ENCODE results near the gene FDPS.
"Not testable (repeated sequence)": the region's sequence is repeated elsewhere in the genome, so short reads cannot be mapped to it uniquely, and the experiment has no call there.

FDPS gene

DNA sequence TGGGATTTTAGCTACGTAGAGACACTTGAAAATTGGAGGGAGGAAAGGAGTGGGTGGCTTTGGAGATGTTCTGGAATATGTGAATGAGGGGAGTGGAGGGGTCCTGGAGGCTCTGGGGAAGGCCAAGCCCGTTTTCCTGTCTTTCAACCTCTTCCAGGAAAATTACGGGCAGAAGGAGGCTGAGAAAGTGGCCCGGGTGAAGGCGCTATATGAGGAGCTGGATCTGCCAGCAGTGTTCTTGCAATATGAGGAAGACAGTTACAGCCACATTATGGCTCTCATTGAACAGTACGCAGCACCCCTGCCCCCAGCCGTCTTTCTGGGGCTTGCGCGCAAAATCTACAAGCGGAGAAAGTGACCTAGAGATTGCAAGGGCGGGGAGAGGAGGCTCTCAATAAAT, 11.6 kb downstream of the FDPS start:
- DNase-seq (ENCODE audit: low read depth, low spot score) = no peak

DNA sequence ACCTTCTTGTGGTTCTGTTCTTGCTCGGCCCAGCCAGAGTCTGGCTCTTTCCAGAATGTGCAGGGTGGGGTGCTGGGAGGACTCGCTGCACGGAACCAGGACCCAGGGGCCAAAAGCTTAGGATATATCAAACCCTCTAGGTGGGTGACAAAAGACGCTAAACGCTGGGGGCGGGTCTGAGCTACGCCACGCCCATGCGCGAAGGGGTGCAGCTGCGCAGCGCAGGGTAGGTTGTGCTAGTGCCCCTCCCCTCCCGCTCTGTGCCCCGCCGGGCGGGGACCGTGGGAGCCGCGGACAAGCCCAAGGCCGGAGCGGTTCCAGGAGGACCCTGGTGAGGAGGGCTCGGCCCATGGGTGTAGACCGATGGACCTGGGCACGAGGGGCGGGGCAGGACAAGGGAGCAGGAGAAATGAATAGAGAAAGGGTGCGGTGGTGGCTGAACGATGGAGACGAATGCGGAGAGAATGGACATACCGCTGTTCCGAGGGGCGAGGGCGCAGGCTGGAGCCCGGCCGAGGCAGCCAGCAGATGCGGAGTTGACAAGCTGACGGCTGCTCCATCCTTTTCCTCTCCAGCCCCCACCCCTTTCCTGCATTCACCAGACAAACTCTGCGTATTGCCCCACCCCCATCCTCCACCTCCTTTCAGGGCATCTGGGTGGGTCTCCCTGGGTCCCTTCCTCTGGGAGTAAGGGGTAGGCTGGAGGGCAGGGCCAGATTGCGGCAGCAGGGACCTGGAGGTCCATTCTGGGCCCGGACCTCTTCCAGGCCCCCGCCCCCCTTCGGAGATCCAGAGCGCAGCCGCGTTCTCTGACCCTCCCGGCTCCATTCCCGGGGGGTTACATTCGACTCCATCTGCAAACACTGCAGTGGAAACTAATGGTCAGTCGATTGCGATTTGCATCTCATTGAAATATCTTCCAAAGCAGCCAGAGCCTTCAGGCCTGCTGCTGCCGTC, 12.3 kb downstream of the FDPS start, which contains the start of gene RUSC1:
Gene RUSC1, plus strand, starts transcription at position 234 of the 957 bp plus-strand sequence. CDS start 880 bp downstream, outside the sequence.
- peak; percentile 87 for DNase-seq (ENCODE audit: low read depth, low spot score)

- peak; percentile 30 for DNase-seq (ENCODE audit: low read depth, low spot score)
Measured at GRCh38 chr1:155321639-155322503, 13.2 kb downstream of the FDPS start.

DNA sequence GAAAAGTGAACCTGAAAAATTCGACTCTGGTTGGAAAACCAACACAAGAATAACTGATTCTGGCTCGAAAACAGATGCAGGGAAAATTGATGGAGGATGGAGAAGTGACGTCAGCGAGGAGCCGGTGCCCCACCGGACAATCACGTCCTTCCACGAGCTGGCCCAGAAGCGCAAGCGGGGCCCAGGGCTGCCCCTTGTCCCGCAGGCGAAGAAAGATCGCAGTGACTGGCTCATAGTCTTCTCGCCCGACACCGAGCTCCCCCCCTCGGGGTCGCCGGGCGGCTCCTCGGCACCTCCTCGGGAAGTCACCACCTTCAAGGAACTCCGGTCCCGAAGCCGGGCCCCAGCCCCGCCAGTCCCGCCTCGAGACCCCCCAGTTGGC, 13.9 kb downstream of the FDPS start:
- peak; percentile 59 for DNase-seq (ENCODE audit: low read depth, low spot score)

- DNase-seq (ENCODE audit: low read depth, low spot score) = peak; percentile 97
Measured at GRCh38 chr1:155322953-155323728, 14.5 kb downstream of the FDPS start.

GRCh38 chr1:155323729-155324036, 15.0 kb downstream of the FDPS start:
- DNase-seq (ENCODE audit: low read depth, low spot score) = peak; percentile 95

DNA sequence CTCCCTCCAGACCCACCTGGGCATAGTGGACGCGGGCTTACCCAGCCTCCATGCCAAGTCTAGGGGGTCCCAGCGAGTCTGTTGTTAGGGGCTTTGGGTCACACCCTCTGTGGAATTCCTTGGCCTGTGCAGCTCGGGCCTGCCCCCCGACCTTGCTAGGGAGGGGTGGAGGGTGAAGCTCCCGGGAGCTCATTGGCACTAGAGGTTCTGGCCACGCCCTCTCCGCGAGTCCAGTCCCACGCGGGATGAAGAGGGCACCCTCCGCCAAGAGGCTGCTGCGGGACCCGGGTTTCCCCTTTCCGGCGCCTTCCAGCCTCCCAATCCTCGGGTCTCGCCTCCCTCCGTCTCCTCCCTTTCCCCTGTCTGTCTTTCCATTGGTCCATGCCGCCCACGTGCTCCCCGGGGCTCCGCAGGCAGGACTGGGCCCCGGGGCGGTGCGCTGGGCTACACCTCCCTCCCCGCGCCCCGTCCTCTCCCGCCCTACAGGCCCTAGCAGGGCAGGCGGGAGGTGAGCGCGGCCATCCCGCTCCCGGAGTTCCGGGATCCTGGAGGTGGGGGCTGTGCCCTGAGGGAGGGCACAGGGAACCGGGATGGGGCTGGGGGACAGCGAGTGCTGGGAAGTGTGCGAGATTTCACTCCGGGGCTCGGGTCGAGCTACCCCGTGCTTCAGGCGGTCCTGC, 15.5 kb downstream of the FDPS start:
- peak; percentile 98 for DNase-seq (ENCODE audit: low read depth, low spot score)

GRCh38 chr1:155324717-155325602, 16.3 kb downstream of the FDPS start:
- peak; percentile 69 for DNase-seq (ENCODE audit: low read depth, low spot score)

GRCh38 chr1:155325603-155325893, 16.9 kb downstream of the FDPS start:
- no peak for DNase-seq (ENCODE audit: low read depth, low spot score)

DNA sequence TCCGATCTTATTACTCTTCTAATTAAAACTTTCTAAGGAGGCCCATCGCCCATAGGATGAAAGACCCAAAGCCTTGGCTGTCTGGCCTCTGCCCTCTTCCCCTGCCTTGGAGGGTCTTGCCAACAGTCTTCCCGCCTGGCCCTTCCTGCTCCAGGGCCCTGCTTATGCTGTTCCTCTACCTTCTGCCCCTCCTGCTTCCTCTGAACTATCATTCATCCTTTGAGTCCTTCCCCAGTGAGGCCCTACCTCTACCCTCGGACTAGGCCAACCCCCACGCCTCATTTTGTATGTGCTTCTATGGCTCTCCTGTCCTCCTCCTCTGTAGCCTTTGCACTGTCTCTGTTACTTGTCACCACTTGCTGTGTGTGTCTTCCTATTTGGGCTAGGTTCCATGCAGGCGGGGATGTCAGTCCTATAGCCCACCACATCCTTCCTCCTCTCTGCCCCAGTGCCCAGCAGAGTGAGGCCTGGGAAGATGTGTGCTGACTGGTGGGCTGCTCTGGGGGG, 17.4 kb downstream of the FDPS start:
- no peak for DNase-seq (ENCODE audit: low read depth, low spot score)

DNA sequence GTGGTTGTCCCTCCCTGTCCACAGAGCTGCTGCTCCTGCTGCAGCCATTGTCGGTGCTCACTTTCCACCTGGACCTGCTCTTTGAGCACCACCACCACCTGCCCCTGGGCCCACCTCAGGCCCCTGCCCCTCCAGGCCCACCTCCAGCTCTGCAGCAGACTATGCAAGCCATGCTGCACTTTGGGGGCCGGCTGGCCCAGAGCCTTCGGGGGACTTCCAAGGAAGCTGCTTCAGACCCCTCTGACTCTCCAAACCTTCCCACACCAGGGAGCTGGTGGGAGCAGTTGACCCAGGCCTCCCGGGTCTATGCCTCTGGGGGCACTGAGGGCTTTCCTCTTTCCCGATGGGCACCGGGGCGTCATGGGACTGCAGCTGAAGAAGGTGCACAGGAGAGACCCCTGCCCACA, 18.0 kb downstream of the FDPS start:
- DNase-seq (ENCODE audit: low read depth, low spot score) = no peak

DNA sequence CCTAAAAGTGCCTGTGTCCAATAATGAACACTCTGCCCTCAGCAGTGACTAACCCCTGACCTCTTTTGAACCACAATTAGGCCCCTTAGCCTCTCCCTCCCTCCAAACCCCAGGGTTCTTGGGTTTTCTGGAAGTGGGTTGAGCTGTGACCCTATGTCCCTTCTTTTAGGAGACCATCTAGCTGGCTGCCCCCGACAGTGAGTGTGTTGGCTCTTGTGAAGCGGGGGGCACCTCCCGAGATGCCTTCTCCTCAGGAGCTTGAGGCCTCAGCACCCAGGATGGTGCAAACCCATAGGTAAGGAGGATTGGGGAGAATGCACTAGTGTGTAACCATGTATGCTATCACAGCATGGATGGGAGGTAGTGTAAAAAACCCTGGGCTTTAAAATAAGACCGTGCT, 19.3 kb downstream of the FDPS start:
- no peak for DNase-seq (ENCODE audit: low read depth, low spot score)

DNA sequence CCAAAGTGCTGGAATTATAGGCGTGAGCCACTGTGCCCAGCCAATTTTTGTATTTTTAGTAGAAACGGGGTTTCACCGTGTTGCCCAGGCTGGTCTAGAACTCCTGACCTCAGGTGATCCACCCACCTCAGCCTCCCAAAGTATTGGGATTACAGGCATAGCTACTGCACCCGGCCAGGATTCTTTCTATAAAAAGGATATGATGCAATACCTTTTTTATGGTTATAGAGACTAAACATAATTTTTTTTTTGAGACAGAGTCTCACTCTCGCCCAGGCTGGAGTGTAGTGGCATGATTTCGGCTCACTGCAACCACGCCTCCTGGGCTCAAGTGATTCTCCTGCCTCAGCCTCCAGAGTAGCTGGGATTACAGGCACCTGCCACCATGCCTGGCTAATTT, 20.2 kb downstream of the FDPS start:
- DNase-seq (ENCODE audit: low read depth, low spot score) = not testable (repeated sequence)

GRCh38 chr1:155329980-155330598, 21.4 kb downstream of the FDPS start:
- DNase-seq (ENCODE audit: low read depth, low spot score) = no peak

DNA sequence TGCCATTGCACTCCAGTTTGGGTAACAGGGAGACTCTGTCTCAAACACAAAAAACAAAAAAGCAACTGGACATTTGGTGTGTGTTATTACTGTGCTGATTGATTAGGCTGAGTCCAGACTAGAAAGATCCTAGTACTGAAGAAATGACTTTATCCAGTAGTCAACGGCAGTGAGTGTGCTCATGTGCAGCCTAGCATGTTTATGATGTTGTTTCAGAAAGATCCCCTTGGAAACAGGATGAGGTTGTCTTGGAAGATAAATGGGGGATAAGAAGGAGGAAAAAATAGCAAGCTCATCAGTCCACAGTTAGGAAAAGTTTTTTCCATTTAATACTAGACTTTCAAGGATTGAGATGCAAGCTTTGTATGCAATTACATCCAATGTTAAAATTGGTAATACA, 26.3 kb downstream of the FDPS start:
- no peak for DNase-seq (ENCODE audit: low read depth, low spot score)

GRCh38 chr1:155339515-155340097, 30.9 kb downstream of the FDPS start:
- DNase-seq (ENCODE audit: low read depth, low spot score) = no peak

GRCh38 chr1:155342842-155343241, 34.2 kb downstream of the FDPS start:
- DNase-seq (ENCODE audit: low read depth, low spot score) = no peak

- no peak for DNase-seq (ENCODE audit: low read depth, low spot score)
Measured at GRCh38 chr1:155352631-155353030, 44.0 kb downstream of the FDPS start.

GRCh38 chr1:155360051-155360450, 51.4 kb downstream of the FDPS start:
- DNase-seq (ENCODE audit: low read depth, low spot score) = no peak

Data from astrocyte of the hippocampus (primary cell).